Activated T-helper 2 cell treated with anti-CD3 and anti-CD28 coated beads, Interferon-gamma antibody, Interleukin-2, Interleukin-4, amounts not matched to agents 10 μg/mL and 5 μg/mL and 100 μg/mL, durations not matched to agents 14 hours and 24 hours and 36 hours (primary cell): Measurements from ENCODE around the gene CATSPERD. TPM values are rescaled to one million over a fixed set of nuclear protein-coding genes. Genes with fewer than 3 reads are reported as not detected.
A peak's percentile ranks its signal among the peaks of the same experiment; 100 is the strongest.
"Not testable (repeated sequence)": the region's sequence is repeated elsewhere in the genome, so short reads cannot be mapped to it uniquely, and the experiment has no call there.

Experiments used
- DNase-seq: peaks from one replicate; pipeline ENCODE4 v3.0.0; 2021; ENCODE audit warnings: low spot score
- H3K27ac Mint-ChIP-seq: one replicate; pipeline ENCODE4 v1.8.0; 2021; ENCODE audit warnings: mixed read lengths
- H3K27me3 Mint-ChIP-seq: one replicate; pipeline ENCODE4 v1.8.0; 2021; ENCODE audit warnings: low read depth, mixed read lengths
- H3K36me3 Mint-ChIP-seq: one replicate; pipeline ENCODE4 v1.8.0; 2021; ENCODE audit warnings: low read depth, mixed read lengths
- H3K4me1 Mint-ChIP-seq: one replicate; pipeline ENCODE4 v1.8.0; 2021; ENCODE audit warnings: low read depth, mixed read lengths
- H3K4me3 Mint-ChIP-seq: one replicate; pipeline ENCODE4 v1.8.0; 2021; ENCODE audit warnings: low read depth, mild to moderate bottlenecking, moderate library complexity, mixed read lengths
- H3K9me3 Mint-ChIP-seq: one replicate; pipeline ENCODE4 v1.8.0; 2021; ENCODE audit warnings: mixed read lengths
- intact Hi-C: fragments of 100-400 bp; cut with micrococcal nuclease; formaldehyde crosslinking; loops from one replicate; pipeline ENCODE4 v1.15.1; 2023
- total RNA-seq: library from RNA; stranded (reverse); gene quantifications from 2 replicates; pipeline ENCODE4 v1.2.3, GENCODE V29; 2022

CATSPERD gene
- total RNA-seq, 1 donor from 2014 or later = not detected

DNA sequence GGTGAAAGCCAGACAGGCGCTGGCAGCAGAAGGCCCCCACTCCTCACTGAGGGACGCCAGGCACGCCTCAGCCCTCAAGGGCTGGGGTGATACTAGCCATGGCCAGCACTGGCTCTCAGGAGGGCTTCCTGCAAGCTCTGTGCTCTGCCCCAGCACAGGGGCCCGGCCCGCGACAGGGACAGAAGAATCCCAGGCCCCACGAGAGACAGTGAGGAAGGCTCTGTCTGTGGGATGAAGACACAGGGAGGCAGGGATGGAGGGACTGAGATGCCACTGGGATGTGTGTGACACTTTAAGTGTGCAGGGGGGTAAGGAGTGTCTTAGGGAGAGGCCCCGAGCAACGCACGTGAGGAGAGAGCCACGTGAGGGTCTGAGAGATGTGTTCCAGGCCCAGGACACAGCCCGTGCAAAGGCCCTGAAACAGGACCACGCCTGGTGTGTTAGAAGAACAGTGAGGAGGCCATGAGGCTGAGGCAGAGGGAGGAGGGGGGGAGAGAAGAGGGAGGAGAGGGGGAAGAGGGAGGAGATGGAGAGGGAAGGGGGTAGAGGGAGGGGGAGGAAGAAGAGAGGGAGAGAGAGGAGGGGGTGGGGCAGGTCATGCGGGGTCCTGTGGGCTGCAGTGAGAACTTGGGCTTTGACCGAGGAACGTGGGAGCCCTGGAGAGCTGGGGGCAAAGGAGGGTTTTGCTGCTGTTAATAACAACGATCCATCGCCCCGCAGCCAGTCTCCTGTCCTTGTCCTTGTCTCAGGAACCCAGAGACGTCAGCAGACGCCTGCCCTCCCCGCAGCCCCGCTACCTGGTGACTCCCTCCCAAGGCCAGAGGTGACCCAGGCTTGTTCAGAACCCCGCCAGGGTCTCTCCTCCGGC lies 23.2 kb upstream of the CATSPERD start:
- Mint-ChIP-seq H3K36me3 (peaks cover 66% of the 10 kb centered on the region), H3K4me1 (peaks cover 5% of the 10 kb centered on the region), H3K27me3 (no peaks in the 10 kb centered on the region), H3K27ac (peak overlapping the region; percentile 26), H3K9me3 (no peaks in the 10 kb centered on the region), H3K4me3 (no peak overlapping the region)
- no peak for DNase-seq
- intact Hi-C loops = no loop called here

DNA sequence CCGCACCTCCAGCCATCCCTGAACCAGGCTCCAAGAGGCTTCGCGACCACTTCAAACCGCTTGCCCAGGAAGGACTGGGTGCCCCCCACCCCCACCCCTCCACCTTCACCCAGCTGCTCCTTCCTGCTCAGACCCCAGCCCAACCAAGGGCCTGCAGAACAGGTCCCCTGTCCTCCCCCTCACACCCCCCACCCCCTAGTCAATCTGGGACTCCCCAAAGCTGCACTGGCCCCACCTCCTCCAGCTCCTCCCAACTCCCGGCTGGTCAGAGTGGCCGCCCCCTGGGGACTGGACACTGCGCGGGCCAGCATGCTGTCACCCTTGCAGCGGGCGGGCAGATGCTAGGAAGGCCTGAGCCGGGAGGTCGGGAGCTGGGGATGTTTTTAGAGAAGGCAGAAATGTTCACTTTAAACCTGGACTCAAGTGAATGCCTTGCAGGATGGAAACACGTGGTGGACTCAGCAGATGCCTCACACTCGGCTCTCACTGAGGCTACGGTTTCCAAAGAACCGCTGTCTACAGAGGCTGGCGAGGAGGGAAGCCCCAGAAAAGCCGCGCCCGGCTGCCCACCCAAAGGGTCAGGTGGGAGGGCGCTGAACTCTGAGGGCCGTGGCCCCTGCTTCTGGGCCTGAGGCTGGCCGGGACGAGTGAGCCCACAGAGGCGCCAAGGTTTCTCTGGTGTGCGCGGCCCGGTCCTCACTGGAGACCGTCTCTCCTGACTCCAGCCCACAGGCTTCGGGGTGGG lies 22.4 kb upstream of the CATSPERD start:
- peaks cover 61% of the 10 kb centered on the region for H3K36me3 Mint-ChIP-seq
- no peaks in the 10 kb centered on the region for H3K9me3 Mint-ChIP-seq
- DNase-seq = no peak
- intact Hi-C loops = no loop called here
- H3K27ac Mint-ChIP-seq = no peak overlapping the region
- no peaks in the 10 kb centered on the region for H3K4me1 Mint-ChIP-seq
- no peaks in the 10 kb centered on the region for H3K27me3 Mint-ChIP-seq
- no peak overlapping the region for H3K4me3 Mint-ChIP-seq

DNA sequence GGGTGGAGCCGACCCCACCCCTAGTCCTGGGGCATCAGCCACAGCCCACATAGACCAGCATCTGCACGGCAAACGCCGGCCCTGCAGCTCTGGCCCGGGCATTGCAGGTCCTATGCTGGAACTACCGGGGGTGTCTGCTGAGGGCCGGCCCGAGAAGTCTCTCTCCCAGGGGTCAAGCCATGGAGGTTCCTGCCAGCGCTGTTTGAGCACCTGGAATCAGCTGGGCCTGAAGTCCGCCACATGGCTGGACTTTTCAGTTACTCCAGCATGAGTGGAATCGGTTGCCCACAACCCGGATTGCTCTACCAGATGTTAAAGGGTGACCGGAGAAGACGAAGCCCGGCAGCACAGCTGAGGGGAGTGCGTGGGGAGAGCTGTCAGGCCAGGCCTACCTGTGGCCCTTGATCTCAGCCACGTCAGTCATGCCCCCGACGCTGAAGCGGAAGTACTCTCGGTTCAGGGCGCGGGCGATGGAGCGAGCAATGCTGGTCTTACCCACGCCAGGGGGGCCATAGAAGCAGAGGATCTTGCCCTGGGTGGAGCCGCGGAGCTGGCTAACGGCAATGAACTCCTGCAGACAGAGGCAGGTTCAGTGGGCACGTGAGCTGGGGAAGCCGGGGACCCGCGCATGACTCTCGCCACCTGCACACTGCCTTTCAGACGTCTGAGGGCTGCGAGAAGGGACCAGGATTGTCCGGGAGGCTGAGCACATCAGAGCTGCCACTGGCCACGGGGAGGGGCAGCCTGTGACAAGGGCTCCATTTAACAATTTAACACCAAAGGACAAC lies 21.6 kb upstream of the CATSPERD start:
- no peaks in the 10 kb centered on the region for H3K4me1 Mint-ChIP-seq
- intact Hi-C loops = no loop called here
- no peaks in the 10 kb centered on the region for H3K9me3 Mint-ChIP-seq
- no peak overlapping the region for H3K4me3 Mint-ChIP-seq
- no peak overlapping the region for H3K27ac Mint-ChIP-seq
- H3K27me3 Mint-ChIP-seq = no peaks in the 10 kb centered on the region
- peaks cover 61% of the 10 kb centered on the region for H3K36me3 Mint-ChIP-seq
- DNase-seq = no peak

DNA sequence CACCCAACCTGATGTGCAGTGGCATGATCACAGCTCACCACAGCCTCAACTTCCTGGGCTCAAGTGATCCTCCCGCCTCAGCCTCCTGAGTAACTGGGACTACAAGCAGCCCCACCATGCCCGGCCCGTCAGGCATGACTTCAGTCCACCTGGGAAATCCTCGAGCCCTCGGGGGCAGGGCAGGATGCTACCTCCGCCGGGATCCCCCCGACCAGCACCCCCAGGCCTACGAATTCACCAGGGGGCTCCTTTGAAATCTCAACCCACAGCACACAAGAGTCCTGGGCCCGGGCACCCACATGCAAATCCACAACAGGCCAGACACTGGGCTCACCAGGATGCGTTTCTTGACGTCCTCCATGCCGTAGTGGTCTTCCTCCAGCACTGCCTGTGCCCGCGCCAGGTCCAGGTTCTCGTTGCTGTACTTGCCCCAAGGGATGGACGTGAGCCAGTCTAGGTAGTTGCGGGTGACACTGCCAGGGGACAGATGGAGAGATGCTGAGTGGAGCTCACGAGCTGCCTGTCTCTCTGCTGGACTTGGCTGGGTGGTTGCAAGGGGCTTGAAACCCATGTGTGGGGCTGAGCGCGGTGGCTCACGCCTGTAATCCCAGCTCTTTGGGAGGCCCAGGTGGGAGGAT lies 19.9 kb upstream of the CATSPERD start:
- intact Hi-C loops = no loop called here
- Mint-ChIP-seq H3K9me3 (no peaks in the 10 kb centered on the region), H3K4me1 (no peaks in the 10 kb centered on the region), H3K36me3 (peaks cover 56% of the 10 kb centered on the region), H3K27me3 (no peaks in the 10 kb centered on the region), H3K27ac (no peak overlapping the region), H3K4me3 (no peak overlapping the region)
- no peak for DNase-seq

DNA sequence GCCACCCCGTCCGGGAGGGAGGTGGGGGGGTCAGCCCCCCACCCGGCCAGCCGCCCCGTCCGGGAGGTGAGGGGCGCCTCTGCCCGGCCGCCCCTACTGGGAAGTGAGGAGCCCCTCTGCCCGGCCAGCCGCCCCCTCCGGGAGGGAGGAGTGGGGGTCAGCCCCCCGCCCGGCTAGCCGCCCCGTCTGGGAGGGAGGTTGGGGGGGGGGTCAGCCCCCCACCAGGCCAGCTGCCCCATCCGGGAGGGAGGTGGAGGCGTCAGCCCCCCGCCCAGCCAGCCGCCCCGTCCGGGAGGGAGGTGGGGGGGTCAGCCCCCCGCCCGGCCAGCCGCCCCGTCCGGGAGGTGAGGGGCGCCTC lies 18.4 kb upstream of the CATSPERD start:
- H3K27ac Mint-ChIP-seq, H3K4me3 Mint-ChIP-seq, H3K9me3 Mint-ChIP-seq, H3K27me3 Mint-ChIP-seq, H3K4me1 Mint-ChIP-seq, DNase-seq, intact Hi-C loops: not testable (repeated sequence)
- H3K36me3 Mint-ChIP-seq = peaks cover 61% of the 10 kb centered on the region

DNA sequence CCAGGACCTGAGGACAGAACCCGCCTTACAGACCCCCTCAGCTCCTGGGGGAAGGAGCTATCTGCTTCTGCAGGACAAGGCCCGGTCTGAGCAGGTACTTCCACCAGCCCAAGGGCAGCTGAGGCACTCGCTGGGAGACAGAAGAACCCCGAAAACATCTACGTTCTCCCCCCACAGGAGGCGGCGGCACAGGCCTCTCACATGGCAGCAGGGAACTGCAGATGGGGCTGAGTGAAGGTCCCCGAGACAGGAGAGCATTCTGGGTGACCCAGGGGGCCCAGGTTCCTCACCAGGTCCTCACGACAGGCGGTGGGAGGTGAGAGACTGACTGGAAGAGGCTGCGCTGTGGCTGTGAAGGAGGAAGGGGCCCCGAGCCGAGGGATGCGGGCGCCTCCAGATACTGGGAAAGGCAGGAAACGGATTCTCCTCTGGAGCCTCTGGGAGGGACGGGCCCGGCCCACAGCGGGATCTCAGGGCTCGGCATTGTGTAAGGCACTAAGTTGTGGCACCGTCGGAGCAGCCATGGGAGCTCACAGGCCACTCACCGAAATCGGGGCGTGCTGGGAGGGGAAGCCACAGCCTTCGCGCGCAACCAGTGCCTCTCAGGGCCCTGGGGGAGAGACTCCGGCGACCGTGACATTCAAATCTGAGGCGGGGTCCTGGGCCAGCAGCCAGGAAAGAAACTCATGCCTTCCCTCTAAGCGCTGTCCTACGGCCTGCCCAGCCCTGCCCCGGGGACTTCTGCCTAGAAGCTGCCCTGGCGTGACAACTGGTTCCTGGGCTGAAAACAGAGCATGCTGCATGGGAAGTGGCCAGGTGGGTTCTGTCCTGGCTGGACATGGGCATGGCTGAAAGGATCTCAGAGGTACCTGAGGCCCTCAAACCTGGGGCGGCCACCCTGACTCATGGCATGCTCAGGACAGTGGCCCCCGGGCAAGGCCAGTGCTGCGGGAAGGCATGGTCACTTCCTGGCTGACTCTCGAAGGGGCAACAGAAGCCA lies 16.3 kb upstream of the CATSPERD start:
- H3K27ac Mint-ChIP-seq = no peak overlapping the region

DNA sequence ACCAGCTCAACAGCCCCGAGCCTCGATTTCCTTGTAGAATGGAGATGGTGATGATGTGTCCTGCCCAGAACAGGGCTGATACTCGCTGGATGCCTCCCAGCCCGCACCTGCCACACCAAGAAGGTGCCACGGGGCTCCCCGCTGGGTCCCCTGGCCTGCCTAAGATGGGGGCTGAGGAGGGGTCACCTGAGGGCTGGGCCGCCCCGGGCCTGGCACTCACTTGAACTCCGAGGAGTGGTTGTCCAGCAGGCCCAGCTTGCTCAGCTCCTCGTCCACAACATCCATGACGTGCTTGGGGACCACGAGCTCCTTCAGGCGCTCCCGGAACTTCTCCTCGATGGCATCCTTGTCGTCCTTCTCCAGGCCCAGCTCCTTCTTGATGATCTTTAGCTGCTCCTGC lies 14.9 kb upstream of the CATSPERD start:
- Mint-ChIP-seq H3K36me3 (peaks cover 63% of the 10 kb centered on the region), H3K27ac (no peak overlapping the region)

More for the DNA sequence above, 16.3 kb upstream of the CATSPERD start:
- no peaks in the 10 kb centered on the region for H3K9me3 Mint-ChIP-seq
- intact Hi-C loops = no loop called here
- H3K27me3 Mint-ChIP-seq = no peaks in the 10 kb centered on the region
- no peaks in the 10 kb centered on the region for H3K4me1 Mint-ChIP-seq
- no peak for DNase-seq
- peaks cover 60% of the 10 kb centered on the region for H3K36me3 Mint-ChIP-seq
- H3K4me3 Mint-ChIP-seq = no peak overlapping the region

DNA sequence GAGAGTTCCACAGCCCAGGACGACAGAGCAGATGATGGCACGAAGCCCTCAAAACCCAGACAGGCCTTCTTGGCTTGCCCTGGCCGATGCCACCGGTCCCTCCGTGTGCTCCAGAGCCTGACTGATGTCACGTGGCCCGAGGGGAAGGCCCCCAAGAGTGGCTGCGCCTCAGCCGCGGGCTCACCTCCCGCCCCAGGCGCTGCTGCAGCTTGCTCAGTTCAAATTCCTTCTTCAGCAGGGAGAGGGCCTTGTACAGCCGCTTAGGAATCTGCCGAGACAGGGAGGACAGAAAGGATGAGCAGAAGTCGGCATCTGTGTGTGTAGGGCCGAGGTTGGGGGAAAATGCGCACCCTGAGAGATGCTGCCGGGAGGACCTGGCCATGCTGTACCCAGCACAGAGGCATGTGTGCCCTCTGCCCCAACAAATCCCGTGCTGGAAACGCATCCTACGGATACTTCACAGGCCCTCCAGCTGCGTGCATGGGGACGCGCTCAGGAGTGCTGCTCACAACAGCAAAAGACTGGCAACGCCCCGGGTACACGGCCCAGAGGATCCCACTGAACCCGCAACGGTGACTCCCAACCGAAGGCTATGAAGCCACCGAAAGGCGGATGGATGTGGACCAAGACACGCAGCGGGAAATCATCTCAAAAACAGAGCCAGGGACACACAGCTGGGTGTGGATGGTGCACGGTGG lies 13.4 kb upstream of the CATSPERD start:
- H3K27ac Mint-ChIP-seq = no peak overlapping the region
- no peaks in the 10 kb centered on the region for H3K4me1 Mint-ChIP-seq
- peaks cover 63% of the 10 kb centered on the region for H3K36me3 Mint-ChIP-seq
- H3K4me3 Mint-ChIP-seq = no peak overlapping the region
- DNase-seq = no peak
- intact Hi-C loops = no loop called here
- no peaks in the 10 kb centered on the region for H3K27me3 Mint-ChIP-seq
- H3K9me3 Mint-ChIP-seq = no peaks in the 10 kb centered on the region

More for the DNA sequence above, 14.9 kb upstream of the CATSPERD start:
- no peak for DNase-seq
- Mint-ChIP-seq H3K4me1 (no peaks in the 10 kb centered on the region), H3K4me3 (no peak overlapping the region), H3K9me3 (no peaks in the 10 kb centered on the region), H3K27me3 (no peaks in the 10 kb centered on the region)
- intact Hi-C loops = no loop called here

DNA sequence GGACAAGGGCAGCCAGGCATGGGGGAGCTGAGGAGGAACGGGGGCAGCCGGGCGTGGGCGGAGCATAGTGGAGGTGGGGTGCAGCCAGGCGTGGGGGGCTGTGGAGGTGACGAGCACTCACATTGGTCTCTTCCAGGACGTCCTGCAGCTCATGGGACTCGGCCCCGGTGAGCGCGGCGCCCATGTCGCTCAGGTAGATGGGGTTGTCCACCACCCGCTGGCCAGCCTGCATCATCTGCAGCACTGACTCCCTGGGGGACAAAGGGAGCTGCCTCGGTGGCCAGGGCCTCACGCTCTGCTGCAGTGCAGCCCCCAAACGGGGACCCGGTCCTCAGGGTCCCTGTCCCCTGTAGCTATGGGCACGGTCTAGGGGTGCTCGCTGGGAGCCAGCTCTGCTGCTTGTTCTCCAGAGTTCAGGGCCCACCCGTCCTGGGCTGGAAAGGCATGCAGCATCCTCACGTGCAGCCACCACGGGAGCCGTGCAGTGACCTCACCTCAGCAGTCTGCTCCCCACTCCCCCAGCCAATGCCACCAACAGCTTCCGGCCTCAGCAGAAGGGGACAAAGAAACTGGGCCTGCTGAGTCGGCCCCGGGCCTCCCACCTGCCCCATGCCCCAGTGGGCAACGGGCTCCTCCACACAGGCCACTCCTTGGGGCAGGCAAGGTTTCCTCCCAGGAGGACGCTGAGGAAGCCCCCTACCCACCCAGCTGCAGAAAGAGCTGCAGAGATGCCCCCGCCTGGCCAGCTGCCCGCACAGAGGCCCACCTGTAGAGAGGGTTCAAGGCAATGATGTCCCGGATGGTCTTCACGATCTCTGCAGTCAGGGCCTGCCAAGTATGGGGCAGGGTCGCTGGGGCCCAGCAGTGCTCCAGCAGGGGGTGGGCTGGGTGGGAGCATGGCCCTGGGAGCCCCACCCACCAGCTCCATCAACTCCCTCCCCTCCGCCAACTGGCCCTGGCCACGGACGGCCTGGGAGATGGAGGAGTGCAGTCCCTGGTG lies 12.6 kb upstream of the CATSPERD start:
- peaks cover 65% of the 10 kb centered on the region for H3K36me3 Mint-ChIP-seq
- no peak for DNase-seq
- H3K27ac Mint-ChIP-seq = no peak overlapping the region
- no peak overlapping the region for H3K4me3 Mint-ChIP-seq
- no peaks in the 10 kb centered on the region for H3K9me3 Mint-ChIP-seq
- intact Hi-C loops = no loop called here
- no peaks in the 10 kb centered on the region for H3K27me3 Mint-ChIP-seq
- no peaks in the 10 kb centered on the region for H3K4me1 Mint-ChIP-seq

DNA sequence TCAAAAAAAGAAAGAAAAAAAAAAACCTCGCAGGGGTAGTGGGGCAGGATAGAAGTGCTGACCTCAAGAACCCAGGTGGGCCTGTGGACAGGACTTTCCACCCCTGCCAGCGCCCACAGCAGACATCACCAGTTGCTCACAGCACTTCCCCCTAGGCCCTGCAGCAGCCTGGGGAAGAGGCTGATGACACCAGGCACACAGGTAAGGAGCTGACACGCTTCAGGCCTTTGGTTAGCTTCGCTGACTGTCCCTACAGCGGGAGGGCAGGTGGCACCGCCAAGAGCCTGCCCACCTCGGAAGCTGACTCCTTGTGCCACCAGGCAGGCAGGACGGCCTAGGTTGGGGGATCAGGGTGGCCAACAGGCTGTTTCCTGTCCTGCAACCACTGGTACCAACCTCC lies 9.4 kb upstream of the CATSPERD start:
- DNase-seq = no peak
- Mint-ChIP-seq H3K27me3 (no peaks in the 10 kb centered on the region), H3K4me3 (no peak overlapping the region), H3K36me3 (peaks cover 60% of the 10 kb centered on the region), H3K9me3 (no peaks in the 10 kb centered on the region), H3K27ac (no peak overlapping the region), H3K4me1 (peaks cover 3% of the 10 kb centered on the region)
- intact Hi-C loops = no loop called here
